Caco-2 (cell line): ENCODE data around the gene FAM114A1. TPM values are rescaled to one million over a fixed set of nuclear protein-coding genes. Genes with fewer than 3 reads are reported as not detected.

Experiments used
- BruUV-seq: library from RNA; stranded (reverse); fragments of 400-500 nt; replicated peaks from 2 replicates; lab custom pipeline; 2021; lab: Mats Ljungman, UMichigan
- CTCF ChIA-PET: fragments of 300-600 bp; sonication (Branson Sonifier 250); formaldehyde crosslinking; loops from one replicate; lab custom pipeline; 2022; ENCODE audit warnings: antibody characterized with exemption; lab: Charles Lee
- POLR2A ChIA-PET: fragments of 300-600 bp; sonication (Branson Sonifier 250); formaldehyde crosslinking; loops from one replicate; lab custom pipeline; 2022; ENCODE audit warnings: antibody characterized with exemption; lab: Charles Lee
- DNase-seq, 2 experiments: peaks; one replicate each; pipeline versions ENCODE4 v3.0.0 to v3.0.0-alpha.2; 2020 to 2022
- H3K27me3 ChIP-seq: replicated peaks from 2 replicates; pipeline ENCODE4 v1.6.0; 2011; ENCODE audit warnings: low read length; ENCODE audit not compliant: control insufficient read depth, insufficient read depth
- H3K36me3 ChIP-seq: 2 replicates; pipeline ENCODE4 v1.5.1; 2011; ENCODE audit warnings: low read length; ENCODE audit not compliant: control insufficient read depth, insufficient read depth
- H3K4me1 ChIP-seq: fragments of 250-450 bp; sonication (Bioruptor Pico); 2 replicates; pipeline ENCODE4 v1.5.1; 2020; ENCODE audit warnings: mild to moderate bottlenecking
- H3K4me3 ChIP-seq: 2 replicates; pipeline ENCODE4 v1.5.1; 2011; ENCODE audit warnings: low read depth, mild to moderate bottlenecking, control low read depth, low read length
- H3K9me3 ChIP-seq: fragments of 250-450 bp; sonication (Bioruptor Pico); 2 replicates; pipeline ENCODE4 v1.5.1; 2020; ENCODE audit warnings: mild to moderate bottlenecking, moderate library complexity
- H3K27ac Mint-ChIP-seq: one replicate; pipeline ENCODE4 v1.8.0; 2022; ENCODE audit warnings: mixed read lengths; ENCODE audit not compliant: unreplicated experiment
- H3K27me3 Mint-ChIP-seq: one replicate; pipeline ENCODE4 v1.8.0; 2022; ENCODE audit warnings: mixed read lengths; ENCODE audit not compliant: insufficient read depth, unreplicated experiment
- H3K36me3 Mint-ChIP-seq: one replicate; pipeline ENCODE4 v1.8.0; 2022; ENCODE audit warnings: mild to moderate bottlenecking, mixed read lengths; ENCODE audit not compliant: insufficient read depth, unreplicated experiment
- H3K4me1 Mint-ChIP-seq: one replicate; pipeline ENCODE4 v1.8.0; 2022; ENCODE audit warnings: low read depth, mixed read lengths; ENCODE audit not compliant: unreplicated experiment
- H3K4me3 Mint-ChIP-seq: one replicate; pipeline ENCODE4 v1.8.0; 2022; ENCODE audit warnings: mild to moderate bottlenecking, moderate library complexity, mixed read lengths; ENCODE audit not compliant: unreplicated experiment
- H3K9me3 Mint-ChIP-seq: one replicate; pipeline ENCODE4 v1.8.0; 2022; ENCODE audit warnings: mixed read lengths; ENCODE audit not compliant: unreplicated experiment
- intact Hi-C: fragments of 100-400 bp; cut with micrococcal nuclease; formaldehyde crosslinking; loops from one replicate; pipeline ENCODE4 v1.10.0; 2022; ENCODE audit not compliant: unreplicated experiment
- total RNA-seq: library from RNA; stranded (reverse); gene quantifications from 2 replicates; pipeline ENCODE4 v1.2.3, GENCODE V29; 2022
- TF ChIP-seq, protein P1 (sequence below), 2 experiments: fragments of 200-600 bp in 1 of 2; IDR thresholded peaks; 1 replicate in 1 of 2; 2 replicates in 1 of 2; pipeline versions ENCODE4 v1.5.1 to v1.8.0; 2011 to 2022; ENCODE audit warnings: antibody characterized with exemption in 1 of 2, control low read depth in 1 of 2, inconsistent platforms in 1 of 2, low read depth in 1 of 2, low read length in 1 of 2, mild to moderate bottlenecking in 1 of 2, moderate library complexity in 1 of 2; ENCODE audit not compliant: insufficient read depth in 1 of 2, severe bottlenecking in 1 of 2, unreplicated experiment in 1 of 2

FAM114A1 gene
- total RNA-seq, 1 experiment from 2014 or later = 20.8 TPM

DNA sequence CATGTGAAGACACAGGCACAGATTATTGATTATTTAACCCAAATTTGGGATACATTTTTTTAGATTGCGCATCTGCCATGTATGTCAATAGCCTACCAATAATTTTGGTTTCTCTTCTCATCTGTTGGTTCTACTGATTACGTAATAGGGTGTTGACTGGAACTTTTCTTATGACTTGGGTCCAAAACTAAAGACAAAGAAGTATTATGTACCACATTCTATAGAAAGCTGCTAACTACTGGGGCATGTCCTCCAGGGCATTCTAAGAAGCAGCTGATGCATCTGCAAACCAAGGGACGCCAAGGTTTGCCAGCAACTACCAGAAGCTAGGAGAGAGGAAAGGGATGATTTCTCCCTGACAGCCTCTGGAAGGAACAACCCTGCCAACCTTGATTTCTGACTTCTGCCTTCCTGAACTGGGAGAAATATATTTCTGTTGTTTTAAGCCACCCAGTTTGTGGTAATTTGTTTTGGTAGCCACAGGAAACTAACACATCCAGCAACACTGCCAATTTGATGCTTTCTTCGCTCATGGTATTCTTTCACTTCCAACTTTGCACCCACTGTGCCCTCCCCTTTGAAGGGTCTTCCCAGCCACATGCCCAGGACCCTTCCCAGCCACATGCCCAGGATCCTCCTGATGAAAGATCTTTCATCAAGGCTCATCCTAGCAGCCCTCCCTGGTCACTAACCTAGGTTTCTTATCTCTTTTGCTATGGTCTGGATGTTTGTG is 47.1 kb upstream of the FAM114A1 start:
- no peak for DNase-seq
- H3K27ac Mint-ChIP-seq = no peak overlapping the region
- H3K36me3 ChIP-seq = no peaks in the 10 kb centered on the region
- intact Hi-C loops = no loop called here
- no peaks in the 10 kb centered on the region for H3K9me3 ChIP-seq
- no peaks in the 10 kb centered on the region for H3K9me3 Mint-ChIP-seq
- H3K4me3 Mint-ChIP-seq = no peak overlapping the region
- BruUV-seq = no TSS peak
- H3K27me3 Mint-ChIP-seq = peaks cover 3% of the 10 kb centered on the region
- no peaks in the 10 kb centered on the region for H3K27me3 ChIP-seq
- ChIA-PET CTCF (no interaction called here), POLR2A (no interaction called here)
- TF ChIP-seq, protein P1, sequence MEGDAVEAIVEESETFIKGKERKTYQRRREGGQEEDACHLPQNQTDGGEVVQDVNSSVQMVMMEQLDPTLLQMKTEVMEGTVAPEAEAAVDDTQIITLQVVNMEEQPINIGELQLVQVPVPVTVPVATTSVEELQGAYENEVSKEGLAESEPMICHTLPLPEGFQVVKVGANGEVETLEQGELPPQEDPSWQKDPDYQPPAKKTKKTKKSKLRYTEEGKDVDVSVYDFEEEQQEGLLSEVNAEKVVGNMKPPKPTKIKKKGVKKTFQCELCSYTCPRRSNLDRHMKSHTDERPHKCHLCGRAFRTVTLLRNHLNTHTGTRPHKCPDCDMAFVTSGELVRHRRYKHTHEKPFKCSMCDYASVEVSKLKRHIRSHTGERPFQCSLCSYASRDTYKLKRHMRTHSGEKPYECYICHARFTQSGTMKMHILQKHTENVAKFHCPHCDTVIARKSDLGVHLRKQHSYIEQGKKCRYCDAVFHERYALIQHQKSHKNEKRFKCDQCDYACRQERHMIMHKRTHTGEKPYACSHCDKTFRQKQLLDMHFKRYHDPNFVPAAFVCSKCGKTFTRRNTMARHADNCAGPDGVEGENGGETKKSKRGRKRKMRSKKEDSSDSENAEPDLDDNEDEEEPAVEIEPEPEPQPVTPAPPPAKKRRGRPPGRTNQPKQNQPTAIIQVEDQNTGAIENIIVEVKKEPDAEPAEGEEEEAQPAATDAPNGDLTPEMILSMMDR (IDR thresholded peaks at IDR 0.05; ENCODE audit: insufficient read depth in 1 of 2, low read depth in 1 of 2, low read length in 1 of 2, severe bottlenecking in 1 of 2, unreplicated experiment in 1 of 2) = no peak
- H3K4me3 ChIP-seq = no peak overlapping the region
- no peaks in the 10 kb centered on the region for H3K4me1 Mint-ChIP-seq
- no peaks in the 10 kb centered on the region for H3K4me1 ChIP-seq
- no peaks in the 10 kb centered on the region for H3K36me3 Mint-ChIP-seq

GRCh38 chr4:38821739-38822138 is 45.9 kb upstream of the FAM114A1 start:
- Mint-ChIP-seq H3K4me3 (no peak overlapping the region), H3K36me3 (no peaks in the 10 kb centered on the region), H3K27ac (no peak overlapping the region), H3K4me1 (no peaks in the 10 kb centered on the region), H3K9me3 (no peaks in the 10 kb centered on the region), H3K27me3 (peaks cover 7% of the 10 kb centered on the region)
- TF ChIP-seq, protein P1 (IDR thresholded peaks at IDR 0.05; ENCODE audit: insufficient read depth in 1 of 2, low read depth in 1 of 2, low read length in 1 of 2, severe bottlenecking in 1 of 2, unreplicated experiment in 1 of 2) = no peak
- Histone ChIP-seq H3K27me3 (no peaks in the 10 kb centered on the region), H3K4me3 (no peak overlapping the region), H3K4me1 (no peaks in the 10 kb centered on the region), H3K9me3 (no peaks in the 10 kb centered on the region), H3K36me3 (no peaks in the 10 kb centered on the region)
- ChIA-PET POLR2A (no interaction called here), CTCF (no interaction called here)
- no peak for DNase-seq
- intact Hi-C loops = no loop called here
- BruUV-seq = no TSS peak

GRCh38 chr4:38822748-38823303 is 44.8 kb upstream of the FAM114A1 start:
- Histone ChIP-seq H3K4me1 (no peaks in the 10 kb centered on the region), H3K4me3 (no peak overlapping the region), H3K9me3 (no peaks in the 10 kb centered on the region), H3K27me3 (no peaks in the 10 kb centered on the region), H3K36me3 (no peaks in the 10 kb centered on the region)
- CTCF ChIA-PET = no interaction called here
- POLR2A ChIA-PET = no interaction called here
- Mint-ChIP-seq H3K4me3 (no peak overlapping the region), H3K27me3 (peaks cover 7% of the 10 kb centered on the region), H3K36me3 (no peaks in the 10 kb centered on the region), H3K4me1 (no peaks in the 10 kb centered on the region), H3K9me3 (no peaks in the 10 kb centered on the region), H3K27ac (no peak overlapping the region)
- DNase-seq = no peak
- TF ChIP-seq, protein P1 (IDR thresholded peaks at IDR 0.05; ENCODE audit: insufficient read depth in 1 of 2, low read depth in 1 of 2, low read length in 1 of 2, severe bottlenecking in 1 of 2, unreplicated experiment in 1 of 2) = no peak
- BruUV-seq = no TSS peak
- intact Hi-C loops = no loop called here
